Measurements from ENCODE around the gene ZIC2.
"Not testable (repeated sequence)": the region's sequence is repeated elsewhere in the genome, so short reads cannot be mapped to it uniquely, and the experiment has no call there.

The ZIC2 gene

GRCh38 chr13:100032642-100033041 lies 51.1 kb downstream of the ZIC2 start:
- DNase-seq = not testable (repeated sequence)

DNA sequence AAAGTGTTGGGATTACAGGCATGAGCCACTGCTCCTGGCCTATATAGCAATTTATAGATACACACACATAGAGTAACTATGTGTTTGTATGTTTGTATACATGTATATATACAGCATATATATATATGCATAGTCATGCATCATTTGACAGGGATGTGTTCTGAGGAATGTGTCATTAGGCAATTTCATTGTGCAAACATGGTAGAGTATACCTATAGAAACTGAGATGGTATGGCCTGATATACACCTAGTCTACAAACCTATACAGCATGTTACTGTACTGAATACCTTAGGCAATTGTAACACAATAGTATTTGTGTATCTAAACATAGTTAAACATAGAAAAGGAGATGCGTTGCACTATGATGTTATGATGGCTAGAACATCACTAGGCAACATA lies 54.4 kb downstream of the ZIC2 start:
- DNase-seq = no peak

Data from stimulated activated CD4-positive, alpha-beta T cell treated with anti-CD3 and anti-CD28 coated beads, Interleukin-2, amount 100 ng/mL, for 24 hours (primary cell).